ENCODE measurements around the gene CADM4.

Gene CADM4

GRCh38 chr19:43578787-43579186, 60.9 kb downstream of the CADM4 start:
- no peak for DNase-seq

DNA sequence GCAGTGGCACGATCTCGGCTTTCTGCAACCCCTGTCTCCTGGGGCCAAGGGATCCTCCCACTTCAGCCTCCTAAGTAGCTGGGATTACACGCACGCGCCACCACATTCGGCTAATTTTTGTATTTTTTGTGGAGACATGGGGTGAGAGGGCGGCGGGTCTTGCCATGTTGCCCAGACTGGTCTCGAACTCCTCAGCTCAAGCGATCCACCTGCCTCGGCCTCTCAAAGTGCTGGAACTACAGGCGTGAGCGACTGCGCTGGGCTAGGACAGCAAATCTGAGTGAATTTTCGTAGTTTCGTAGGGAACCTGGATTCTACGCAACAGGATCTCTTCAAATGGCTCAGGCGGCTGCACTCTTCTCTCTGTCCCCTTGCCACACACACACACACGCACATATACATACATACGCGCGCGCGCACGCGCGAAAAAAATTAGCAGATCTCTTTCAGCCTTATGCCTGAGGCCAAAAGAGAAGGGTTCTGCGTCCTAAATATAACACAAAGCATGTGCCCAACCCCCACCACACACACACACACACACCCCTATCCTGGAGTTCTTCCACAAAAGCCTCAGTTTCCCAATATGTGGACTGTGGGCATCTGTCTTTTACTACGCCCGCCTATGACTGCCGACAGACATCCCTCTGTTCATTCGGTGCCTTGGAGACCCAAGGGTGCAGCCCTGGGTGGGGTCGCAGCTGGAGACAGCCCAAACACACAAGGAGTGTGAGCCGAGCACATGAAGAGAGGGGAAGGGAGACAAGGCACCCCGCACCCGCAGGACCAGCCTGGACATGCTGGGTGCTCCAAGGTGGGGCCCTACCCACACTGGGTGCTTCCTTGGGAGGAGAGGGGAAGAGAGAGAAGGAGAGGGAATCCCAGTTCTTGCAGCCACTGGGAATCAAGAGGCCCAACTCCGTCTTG, 63.4 kb downstream of the CADM4 start:
- DNase-seq: no peak

GRCh38 chr19:43575156-43575950, 64.3 kb downstream of the CADM4 start, which contains the start of the genes PINLYP and XRCC1:
TSS of gene PINLYP (plus strand) at chr19:43575801. CDS start at chr19:43577192, 1,391 bp downstream.
TSS of gene XRCC1 (minus strand) at chr19:43575527. CDS start at chr19:43575458, 69 bp downstream.
- DNase-seq: peak; percentile 99

GRCh38 chr19:43574424-43575155, 65.1 kb downstream of the CADM4 start:
- DNase-seq: no peak
